Right kidney (tissue), 1 donor: ENCODE measurements around the gene ATP6V1G3.
"Not testable (repeated sequence)": the region's sequence is repeated elsewhere in the genome, so short reads cannot be mapped to it uniquely, and the experiment has no call there.

Source experiments
- DNase-seq: peaks from one replicate; pipeline ENCODE4 v3.0.0-alpha.2; 2016

The ATP6V1G3 gene

GRCh38 chr1:198497326-198498102, 43.0 kb downstream of the ATP6V1G3 start:
- DNase-seq: no peak

GRCh38 chr1:198496216-198497143, 44.0 kb downstream of the ATP6V1G3 start:
- DNase-seq: no peak

- no peak for DNase-seq
Measured at GRCh38 chr1:198495631-198496030, 44.8 kb downstream of the ATP6V1G3 start.

- DNase-seq: no peak
Measured at GRCh38 chr1:198494658-198495103, 45.8 kb downstream of the ATP6V1G3 start.

- DNase-seq: no peak
Measured at GRCh38 chr1:198494139-198494538, 46.3 kb downstream of the ATP6V1G3 start.

- no peak for DNase-seq
Measured at GRCh38 chr1:198493329-198493728, 47.2 kb downstream of the ATP6V1G3 start.

- no peak for DNase-seq
Measured at GRCh38 chr1:198492872-198493271, 47.6 kb downstream of the ATP6V1G3 start.

- DNase-seq: no peak
Measured at GRCh38 chr1:198491596-198491995, 48.9 kb downstream of the ATP6V1G3 start.

- no peak for DNase-seq
Measured at GRCh38 chr1:198491028-198491427, 49.5 kb downstream of the ATP6V1G3 start.

GRCh38 chr1:198490224-198490623, 50.3 kb downstream of the ATP6V1G3 start:
- DNase-seq: no peak

GRCh38 chr1:198486903-198487302, 53.6 kb downstream of the ATP6V1G3 start:
- no peak for DNase-seq

- DNase-seq: no peak
Measured at GRCh38 chr1:198483645-198484044, 56.8 kb downstream of the ATP6V1G3 start.

- no peak for DNase-seq
Measured at GRCh38 chr1:198483006-198483405, 57.5 kb downstream of the ATP6V1G3 start.

- DNase-seq: no peak
Measured at GRCh38 chr1:198481661-198482060, 58.8 kb downstream of the ATP6V1G3 start.

GRCh38 chr1:198480876-198481275, 59.6 kb downstream of the ATP6V1G3 start:
- no peak for DNase-seq

GRCh38 chr1:198477354-198477753, 63.1 kb downstream of the ATP6V1G3 start:
- not testable (repeated sequence) for DNase-seq
